SK-N-MC (cell line): Measurements from ENCODE around the gene KRTAP5-8.

Experiments
- EZH2 ChIP-seq: fragments of 200-600 bp; sonication (generic); IDR thresholded peaks from one replicate; pipeline ENCODE4 v1.6.1; 2017; ENCODE audit warnings: antibody characterized with exemption
- FOXP2 ChIP-seq: optimal IDR thresholded peaks from 2 replicates; pipeline ENCODE3; 2011; ENCODE audit warnings: mild to moderate bottlenecking, moderate library complexity; ENCODE audit not compliant: insufficient read depth; ENCODE audit errors: extremely low read length, control extremely low read depth
- POLR2AphosphoS5 ChIP-seq: IDR thresholded peaks from 2 replicates; pipeline ENCODE4 v1.6.1; 2012; ENCODE audit warnings: mild to moderate bottlenecking, low read depth, low read length, borderline replicate concordance

DNA sequence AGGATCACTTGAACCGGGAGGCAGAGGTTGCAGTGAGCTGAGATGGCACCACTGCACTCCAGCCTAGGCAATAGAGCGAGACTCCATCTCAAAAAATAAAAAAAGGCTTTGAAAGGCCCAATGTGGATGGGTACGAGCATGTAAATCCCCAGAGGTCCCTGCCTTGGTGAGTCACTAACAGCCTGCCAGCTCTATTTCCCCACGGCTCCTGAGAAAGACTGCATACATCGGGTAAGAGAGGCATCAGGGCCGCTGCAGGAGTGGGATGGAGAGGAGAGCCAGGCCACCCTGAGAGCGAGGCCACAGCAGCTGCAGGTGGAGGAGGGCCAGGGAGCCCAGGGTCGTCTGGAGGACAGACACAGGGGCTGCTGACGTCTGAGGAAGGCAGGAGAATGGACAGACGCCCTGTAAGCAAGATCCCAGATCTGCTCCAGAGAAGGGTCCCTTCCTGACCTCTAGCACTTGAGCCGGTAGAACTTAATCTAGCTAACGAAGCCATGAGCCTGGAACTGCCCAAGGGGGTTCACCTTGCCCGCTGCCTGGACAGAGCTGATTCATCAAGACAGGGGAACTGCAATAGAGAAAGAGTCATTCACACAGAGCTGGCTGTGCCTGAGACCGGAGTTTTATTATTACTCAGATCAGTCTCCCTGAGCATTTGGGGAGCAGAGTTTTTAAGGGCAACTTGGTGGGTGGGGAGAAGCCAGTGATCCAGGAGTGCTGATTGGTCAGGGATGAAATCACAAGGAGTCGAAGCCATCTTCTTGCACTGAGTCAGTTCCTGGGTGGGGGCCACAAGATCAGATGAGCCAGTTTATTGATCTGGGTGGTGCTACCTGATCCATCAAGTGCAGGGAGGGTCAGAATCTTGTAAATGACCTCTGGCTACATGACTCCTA, 5.3 kb downstream of the KRTAP5-8 start:
- TF ChIP-seq POLR2AphosphoS5 (no peak), EZH2 (no peak), FOXP2 (no peak)
